Neural cell (in vitro differentiated cells): ENCODE data around the gene OMG. TPM values are rescaled to one million over a fixed set of nuclear protein-coding genes. Genes with fewer than 3 reads are reported as not detected.

Source experiments
- H2AFZ ChIP-seq: fragments of 200-600, 300-800 bp; sonication (generic), shearing (Covaris generic); 2 replicates; pipeline ENCODE4 v1.6.0; 2014; ENCODE audit warnings: low read depth, mild to moderate bottlenecking, antibody characterized with exemption, low read length, moderate library complexity
- H3F3A ChIP-seq: fragments of 200-600 bp; shearing (Covaris generic); 2 replicates; pipeline ENCODE4 v1.6.1; 2016; ENCODE audit warnings: mild to moderate bottlenecking, moderate library complexity, mixed read lengths, antibody characterized with exemption, low read length; ENCODE audit not compliant: insufficient read depth, poor library complexity, severe bottlenecking
- H3K27ac ChIP-seq: fragments of 200-600, 300-800 bp; sonication (generic), shearing (Covaris generic); 2 replicates; pipeline ENCODE4 v1.5.1; 2014; ENCODE audit warnings: mild to moderate bottlenecking, low read length, moderate library complexity
- H3K27me3 ChIP-seq: fragments of 300-800, 200-600 bp; sonication (generic), shearing (Covaris generic); 2 replicates; pipeline ENCODE4 v1.6.0; 2014; ENCODE audit warnings: mild to moderate bottlenecking, low read depth, low read length, moderate library complexity; ENCODE audit not compliant: insufficient read depth
- H3K36me3 ChIP-seq: fragments of 300-800, 200-600 bp; sonication (generic), shearing (Covaris generic); 2 replicates; pipeline ENCODE4 v1.5.1; 2014; ENCODE audit warnings: mild to moderate bottlenecking, antibody characterized with exemption, low read length, moderate library complexity; ENCODE audit not compliant: insufficient read depth
- H3K4me2 ChIP-seq: fragments of 300-800, 200-600 bp; sonication (generic), shearing (Covaris generic); 2 replicates; pipeline ENCODE4 v1.6.0; 2014; ENCODE audit warnings: mild to moderate bottlenecking, low read length
- H3K4me3 ChIP-seq: fragments of 300-800, 200-600 bp; sonication (generic), shearing (Covaris generic); 2 replicates; pipeline ENCODE4 v1.5.1; 2014; ENCODE audit warnings: mild to moderate bottlenecking, low read length, moderate library complexity
- H3K79me2 ChIP-seq: fragments of 200-600 bp; shearing (Covaris generic); replicated peaks from 2 replicates; pipeline ENCODE4 v1.6.0; 2014; ENCODE audit warnings: mild to moderate bottlenecking, low read length, moderate library complexity; ENCODE audit not compliant: insufficient read depth
- H3K9ac ChIP-seq: fragments of 300-800, 200-600 bp; sonication (generic), shearing (Covaris generic); 2 replicates; pipeline ENCODE4 v1.6.1; 2016; ENCODE audit warnings: mild to moderate bottlenecking, low read length, mixed read lengths
- H3K9me2 ChIP-seq: fragments of 200-600 bp; shearing (Covaris generic); 2 replicates; pipeline ENCODE4 v1.6.1; 2016; ENCODE audit warnings: mild to moderate bottlenecking, low read length, mixed read lengths; ENCODE audit not compliant: insufficient read depth
- H3K9me3 ChIP-seq: fragments of 200-600, 300-800 bp; sonication (generic), shearing (Covaris generic); 2 replicates; pipeline ENCODE4 v1.6.1; 2016; ENCODE audit warnings: mild to moderate bottlenecking, mixed run types, low read length, moderate library complexity, mixed read lengths
- H4K20me1 ChIP-seq: fragments of 200-600 bp; shearing (Covaris generic); 2 replicates; pipeline ENCODE4 v1.6.1; 2016; ENCODE audit warnings: mild to moderate bottlenecking, mixed run types; ENCODE audit not compliant: insufficient read depth
- CTCF ChIP-seq: fragments of 450-650 bp; IDR thresholded peaks from 2 replicates; pipeline ENCODE4 v1.5.1; 2014; ENCODE audit warnings: antibody characterized with exemption, mild to moderate bottlenecking, moderate library complexity; ENCODE audit not compliant: poor library complexity, severe bottlenecking
- EP300 ChIP-seq: fragments of 450-650 bp; conservative IDR thresholded peaks from 2 replicates; pipeline ENCODE4 v1.6.1; 2014; ENCODE audit warnings: antibody characterized with exemption, mild to moderate bottlenecking, moderate library complexity; ENCODE audit not compliant: poor library complexity, severe bottlenecking
- EZH2 ChIP-seq: fragments of 200-600, 300-800 bp; shearing (Covaris generic), sonication (generic); IDR thresholded peaks from 2 replicates; pipeline ENCODE4 v1.6.1; 2014; ENCODE audit warnings: antibody characterized with exemption, low read length, borderline replicate concordance, mild to moderate bottlenecking; ENCODE audit not compliant: insufficient read depth, poor library complexity, severe bottlenecking
- MXI1 ChIP-seq: fragments of 450-650 bp; conservative IDR thresholded peaks from 2 replicates; pipeline ENCODE4 v1.6.1; 2014; ENCODE audit warnings: antibody characterized with exemption, mild to moderate bottlenecking; ENCODE audit not compliant: poor library complexity, severe bottlenecking
- POLR2AphosphoS5 ChIP-seq: IDR thresholded peaks from 2 replicates; pipeline ENCODE4 v1.6.1; 2012
- RAD21 ChIP-seq: fragments of 450-650 bp; conservative IDR thresholded peaks from 2 replicates; pipeline ENCODE4 v1.6.1; 2014; ENCODE audit warnings: antibody characterized with exemption, mild to moderate bottlenecking, moderate library complexity
- SMC3 ChIP-seq: fragments of 450-650 bp; conservative IDR thresholded peaks from 2 replicates; pipeline ENCODE4 v1.6.1; 2014; ENCODE audit warnings: antibody characterized with exemption, mild to moderate bottlenecking, moderate library complexity; ENCODE audit not compliant: poor library complexity
- TAF1 ChIP-seq: IDR thresholded peaks from 2 replicates; pipeline ENCODE4 v1.6.1; 2012; ENCODE audit warnings: low read depth
- polyA plus RNA-seq: library from polyadenylated mRNA; depleted of rRNA; stranded (reverse); fragments of >200 nt; gene quantifications from 2 replicates; pipeline ENCODE4 v1.2.3, GENCODE V29; 2014
- TF ChIP-seq, protein P1 (sequence below): IDR thresholded peaks from 2 replicates; pipeline ENCODE4 v1.6.1; 2012; ENCODE audit warnings: borderline replicate concordance

The OMG gene
- polyA plus RNA-seq, 1 donor from 2014 or later, result not detected

DNA sequence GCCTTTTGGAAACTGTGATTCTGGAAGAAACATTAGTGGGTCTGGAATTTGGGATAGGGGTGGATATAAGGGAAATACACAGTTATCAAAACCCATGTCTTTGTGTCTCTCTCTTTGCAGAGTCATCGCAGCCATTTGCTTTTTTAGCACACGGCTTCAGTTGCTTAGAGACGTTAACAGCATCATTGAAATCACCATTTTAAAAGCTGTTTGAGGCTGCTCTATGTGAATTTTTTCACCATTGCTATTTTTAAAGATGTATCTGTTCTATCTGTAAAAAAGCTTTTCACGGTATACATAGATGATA lies 47.3 kb downstream of the OMG start:
- Histone ChIP-seq H3K9me3 (no peaks in the 10 kb centered on the region), H3F3A (no peaks in the 10 kb centered on the region), H3K9ac (no peak overlapping the region), H3K4me2 (no peak overlapping the region), H3K9me2 (no peaks in the 10 kb centered on the region), H3K79me2 (no peaks in the 10 kb centered on the region), H3K36me3 (peaks cover 12% of the 10 kb centered on the region), H3K27ac (no peak overlapping the region), H4K20me1 (no peaks in the 10 kb centered on the region), H3K4me3 (no peak overlapping the region), H2AFZ (no peak overlapping the region), H3K27me3 (no peaks in the 10 kb centered on the region)
- TF ChIP-seq SMC3, result no peak
- TF ChIP-seq, protein P1, sequence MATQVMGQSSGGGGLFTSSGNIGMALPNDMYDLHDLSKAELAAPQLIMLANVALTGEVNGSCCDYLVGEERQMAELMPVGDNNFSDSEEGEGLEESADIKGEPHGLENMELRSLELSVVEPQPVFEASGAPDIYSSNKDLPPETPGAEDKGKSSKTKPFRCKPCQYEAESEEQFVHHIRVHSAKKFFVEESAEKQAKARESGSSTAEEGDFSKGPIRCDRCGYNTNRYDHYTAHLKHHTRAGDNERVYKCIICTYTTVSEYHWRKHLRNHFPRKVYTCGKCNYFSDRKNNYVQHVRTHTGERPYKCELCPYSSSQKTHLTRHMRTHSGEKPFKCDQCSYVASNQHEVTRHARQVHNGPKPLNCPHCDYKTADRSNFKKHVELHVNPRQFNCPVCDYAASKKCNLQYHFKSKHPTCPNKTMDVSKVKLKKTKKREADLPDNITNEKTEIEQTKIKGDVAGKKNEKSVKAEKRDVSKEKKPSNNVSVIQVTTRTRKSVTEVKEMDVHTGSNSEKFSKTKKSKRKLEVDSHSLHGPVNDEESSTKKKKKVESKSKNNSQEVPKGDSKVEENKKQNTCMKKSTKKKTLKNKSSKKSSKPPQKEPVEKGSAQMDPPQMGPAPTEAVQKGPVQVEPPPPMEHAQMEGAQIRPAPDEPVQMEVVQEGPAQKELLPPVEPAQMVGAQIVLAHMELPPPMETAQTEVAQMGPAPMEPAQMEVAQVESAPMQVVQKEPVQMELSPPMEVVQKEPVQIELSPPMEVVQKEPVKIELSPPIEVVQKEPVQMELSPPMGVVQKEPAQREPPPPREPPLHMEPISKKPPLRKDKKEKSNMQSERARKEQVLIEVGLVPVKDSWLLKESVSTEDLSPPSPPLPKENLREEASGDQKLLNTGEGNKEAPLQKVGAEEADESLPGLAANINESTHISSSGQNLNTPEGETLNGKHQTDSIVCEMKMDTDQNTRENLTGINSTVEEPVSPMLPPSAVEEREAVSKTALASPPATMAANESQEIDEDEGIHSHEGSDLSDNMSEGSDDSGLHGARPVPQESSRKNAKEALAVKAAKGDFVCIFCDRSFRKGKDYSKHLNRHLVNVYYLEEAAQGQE, result no peak
- TF ChIP-seq EZH2, result no peak
- no peak for TF ChIP-seq EP300
- TF ChIP-seq MXI1, result no peak
- no peak for TF ChIP-seq TAF1
- TF ChIP-seq RAD21, result no peak
- no peak for TF ChIP-seq POLR2AphosphoS5
- TF ChIP-seq CTCF, result no peak

- Histone ChIP-seq H3K27ac (no peak overlapping the region), H3K9me3 (no peaks in the 10 kb centered on the region), H3K9me2 (no peaks in the 10 kb centered on the region), H3K9ac (no peak overlapping the region), H3K4me3 (no peak overlapping the region), H3K27me3 (no peaks in the 10 kb centered on the region), H2AFZ (no peak overlapping the region), H4K20me1 (no peaks in the 10 kb centered on the region), H3K79me2 (no peaks in the 10 kb centered on the region), H3K36me3 (peaks cover 12% of the 10 kb centered on the region), H3K4me2 (no peak overlapping the region), H3F3A (no peaks in the 10 kb centered on the region)
- TF ChIP-seq RAD21, result no peak
- TF ChIP-seq MXI1, result no peak
- no peak for TF ChIP-seq EP300
- TF ChIP-seq POLR2AphosphoS5, result no peak
- TF ChIP-seq, protein P1, result no peak
- no peak for TF ChIP-seq EZH2
- TF ChIP-seq TAF1, result no peak
- no peak for TF ChIP-seq SMC3
- TF ChIP-seq CTCF, result no peak
Measured at GRCh38 chr17:31248986-31249834, 47.8 kb downstream of the OMG start.
